Measurements from ENCODE around the gene SAXO2. TPM values are rescaled to one million over a fixed set of nuclear protein-coding genes. Genes with fewer than 3 reads are reported as not detected.
"Not testable (repeated sequence)": the region's sequence is repeated elsewhere in the genome, so short reads cannot be mapped to it uniquely, and the experiment has no call there.

The SAXO2 gene
- total and polyA plus RNA-seq, 4 donors = 1.9 to 5.1 (median 2.5) TPM; not detected in 1

- Histone ChIP-seq H3K4me3 (ENCODE audit: low read length in 2 of 2) (no peak overlapping the region), H3K36me3 (ENCODE audit: control insufficient read depth in 1 of 2, insufficient read depth in 2 of 2, low read length in 1 of 2) (no peaks in the 10 kb centered on the region), H3K27me3 (ENCODE audit: control insufficient read depth in 1 of 2, insufficient read depth in 2 of 2, low read length in 1 of 2) (no peaks in the 10 kb centered on the region), H3K4me1 (ENCODE audit: control insufficient read depth in 1 of 2, insufficient read depth in 2 of 2, low read length in 2 of 2) (no peaks in the 10 kb centered on the region), H3K27ac (ENCODE audit: low read depth in 1 of 2, low read length in 2 of 2) (no peak overlapping the region), H3K9me3 (ENCODE audit: control insufficient read depth, low read length) (no peaks in the 10 kb centered on the region)
- intact Hi-C loops (cut with DNase I) = no loop called here
- no peak for ATAC-seq (ENCODE audit: low FRiP score)
- DNase-seq = no peak
These were observed 12.8 kb downstream of the SAXO2 start for GRCh38 chr15:82275410-82275809.

DNA sequence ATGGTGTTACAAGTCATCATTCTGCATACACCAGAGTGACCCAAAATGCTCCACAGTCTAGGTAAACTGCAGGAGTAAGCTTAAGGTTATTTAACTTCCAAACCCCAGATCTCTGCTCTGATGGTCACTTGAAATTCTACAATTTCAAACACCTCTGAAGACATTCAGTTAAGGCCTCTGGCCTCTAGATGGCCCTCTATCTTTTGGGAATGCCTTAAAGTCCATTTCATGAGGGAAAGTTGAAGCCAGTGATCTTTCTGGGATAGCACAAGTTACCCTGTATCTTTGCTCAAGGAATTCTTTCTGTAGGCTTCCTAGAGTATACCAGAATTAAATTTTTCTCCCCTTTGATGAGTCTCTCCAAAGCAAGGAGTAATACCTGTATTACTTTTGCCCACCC lies 18.7 kb downstream of the SAXO2 start:
- H3K27ac ChIP-seq (ENCODE audit: low read depth in 1 of 2, low read length in 2 of 2); ATAC-seq (ENCODE audit: low FRiP score); H3K4me1 ChIP-seq (ENCODE audit: control insufficient read depth in 1 of 2, insufficient read depth in 2 of 2, low read length in 2 of 2); H3K36me3 ChIP-seq (ENCODE audit: control insufficient read depth in 1 of 2, insufficient read depth in 2 of 2, low read length in 1 of 2); H3K4me3 ChIP-seq (ENCODE audit: low read length in 2 of 2); DNase-seq; intact Hi-C loops (cut with DNase I); H3K9me3 ChIP-seq (ENCODE audit: control insufficient read depth, low read length); H3K27me3 ChIP-seq (ENCODE audit: control insufficient read depth in 1 of 2, insufficient read depth in 2 of 2, low read length in 1 of 2): not testable (repeated sequence)

DNA sequence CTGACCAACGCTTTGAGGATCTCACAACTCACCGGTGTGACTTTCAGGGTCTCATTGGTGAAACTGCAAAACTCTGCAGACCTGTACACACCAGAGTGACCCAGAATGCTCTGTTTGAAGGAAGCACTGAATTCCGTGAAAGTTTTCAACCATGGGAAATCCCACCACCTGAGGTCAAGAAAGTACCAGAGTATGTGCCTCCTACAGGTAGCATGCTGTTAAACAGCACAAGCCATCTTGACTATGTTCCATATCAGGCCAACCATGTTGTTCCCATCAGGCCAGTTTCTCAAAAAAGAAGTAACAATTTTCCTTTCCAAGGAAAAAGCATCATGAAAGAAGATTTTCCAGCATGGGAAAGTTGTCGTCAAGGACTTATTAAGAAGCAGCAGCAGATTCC lies 19.8 kb downstream of the SAXO2 start:
- H3K27me3 ChIP-seq (ENCODE audit: control insufficient read depth in 1 of 2, insufficient read depth in 2 of 2, low read length in 1 of 2); H3K36me3 ChIP-seq (ENCODE audit: control insufficient read depth in 1 of 2, insufficient read depth in 2 of 2, low read length in 1 of 2); ATAC-seq (ENCODE audit: low FRiP score); H3K4me1 ChIP-seq (ENCODE audit: control insufficient read depth in 1 of 2, insufficient read depth in 2 of 2, low read length in 2 of 2); intact Hi-C loops (cut with DNase I); H3K9me3 ChIP-seq (ENCODE audit: control insufficient read depth, low read length); H3K27ac ChIP-seq (ENCODE audit: low read depth in 1 of 2, low read length in 2 of 2); DNase-seq; H3K4me3 ChIP-seq (ENCODE audit: low read length in 2 of 2): not testable (repeated sequence)
- 90% methylated on average over 4 of the region's 4 CpGs for WGBS, 2 donors

GRCh38 chr15:82284381-82284780 lies 21.8 kb downstream of the SAXO2 start:
- not testable (repeated sequence) for H3K4me1 ChIP-seq (ENCODE audit: control insufficient read depth in 1 of 2, insufficient read depth in 2 of 2, low read length in 2 of 2); ATAC-seq (ENCODE audit: low FRiP score)
- WGBS, 2 donors = 88 to 100% methylated on average over 1 of the region's 2 CpGs

DNA sequence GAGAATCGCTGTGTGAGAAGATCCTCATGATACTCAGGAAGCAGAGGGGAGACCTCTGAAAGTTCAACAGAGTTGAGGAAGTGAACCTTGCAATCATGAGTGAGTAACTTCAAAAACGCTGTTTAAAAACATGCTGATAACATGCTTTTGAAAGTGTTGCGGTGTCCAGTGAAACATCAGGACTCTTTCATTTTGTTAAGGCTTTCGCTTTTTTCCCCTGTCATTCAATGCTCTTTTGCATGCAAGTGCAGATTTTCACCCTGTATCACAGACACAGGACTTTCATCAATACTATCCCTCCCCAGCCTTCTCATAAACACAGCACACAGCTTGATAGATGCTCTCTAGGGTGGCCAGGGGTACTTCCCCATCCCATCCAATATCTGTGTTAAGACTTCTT lies 23.9 kb downstream of the SAXO2 start:
- H3K4me1 ChIP-seq (ENCODE audit: control insufficient read depth in 1 of 2, insufficient read depth in 2 of 2, low read length in 2 of 2); ATAC-seq (ENCODE audit: low FRiP score); intact Hi-C loops (cut with DNase I); DNase-seq; H3K9me3 ChIP-seq (ENCODE audit: control insufficient read depth, low read length); H3K27ac ChIP-seq (ENCODE audit: low read depth in 1 of 2, low read length in 2 of 2); H3K36me3 ChIP-seq (ENCODE audit: control insufficient read depth in 1 of 2, insufficient read depth in 2 of 2, low read length in 1 of 2); H3K4me3 ChIP-seq (ENCODE audit: low read length in 2 of 2); H3K27me3 ChIP-seq (ENCODE audit: control insufficient read depth in 1 of 2, insufficient read depth in 2 of 2, low read length in 1 of 2): not testable (repeated sequence)
- 84 to 87% methylated on average over 4 of the region's 4 CpGs for WGBS, 2 donors

More at GRCh38 chr15:82284381-82284780, 21.8 kb downstream of the SAXO2 start:
- H3K4me3 ChIP-seq (ENCODE audit: low read length in 2 of 2); intact Hi-C loops (cut with DNase I); DNase-seq; H3K36me3 ChIP-seq (ENCODE audit: control insufficient read depth in 1 of 2, insufficient read depth in 2 of 2, low read length in 1 of 2); H3K27me3 ChIP-seq (ENCODE audit: control insufficient read depth in 1 of 2, insufficient read depth in 2 of 2, low read length in 1 of 2); H3K27ac ChIP-seq (ENCODE audit: low read depth in 1 of 2, low read length in 2 of 2); H3K9me3 ChIP-seq (ENCODE audit: control insufficient read depth, low read length): not testable (repeated sequence)

DNA sequence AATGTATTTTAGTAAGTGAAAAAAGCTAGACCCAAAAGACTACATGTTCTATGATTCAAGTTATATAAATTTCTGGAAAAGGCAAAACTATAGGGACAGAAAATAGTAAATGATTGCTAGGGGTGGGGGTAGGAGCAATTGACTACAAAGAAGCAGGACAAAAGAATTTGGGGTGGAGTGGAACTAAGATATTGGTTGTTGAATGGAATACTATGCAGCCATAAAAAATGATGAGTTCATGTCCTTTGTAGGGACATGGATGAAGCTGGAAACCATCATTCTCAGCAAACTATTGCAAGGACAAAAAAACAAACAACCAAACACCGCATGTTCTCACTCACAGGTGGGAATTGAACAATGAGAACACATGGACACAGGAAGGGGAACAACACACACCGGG lies 25.6 kb downstream of the SAXO2 start:
- H3K36me3 ChIP-seq (ENCODE audit: control insufficient read depth in 1 of 2, insufficient read depth in 2 of 2, low read length in 1 of 2); H3K27ac ChIP-seq (ENCODE audit: low read depth in 1 of 2, low read length in 2 of 2); ATAC-seq (ENCODE audit: low FRiP score); H3K9me3 ChIP-seq (ENCODE audit: control insufficient read depth, low read length); H3K27me3 ChIP-seq (ENCODE audit: control insufficient read depth in 1 of 2, insufficient read depth in 2 of 2, low read length in 1 of 2); DNase-seq; H3K4me3 ChIP-seq (ENCODE audit: low read length in 2 of 2); intact Hi-C loops (cut with DNase I); H3K4me1 ChIP-seq (ENCODE audit: control insufficient read depth in 1 of 2, insufficient read depth in 2 of 2, low read length in 2 of 2): not testable (repeated sequence)
- 97 to 98% methylated on average over 2 of the region's 2 CpGs for WGBS, 2 donors

DNA sequence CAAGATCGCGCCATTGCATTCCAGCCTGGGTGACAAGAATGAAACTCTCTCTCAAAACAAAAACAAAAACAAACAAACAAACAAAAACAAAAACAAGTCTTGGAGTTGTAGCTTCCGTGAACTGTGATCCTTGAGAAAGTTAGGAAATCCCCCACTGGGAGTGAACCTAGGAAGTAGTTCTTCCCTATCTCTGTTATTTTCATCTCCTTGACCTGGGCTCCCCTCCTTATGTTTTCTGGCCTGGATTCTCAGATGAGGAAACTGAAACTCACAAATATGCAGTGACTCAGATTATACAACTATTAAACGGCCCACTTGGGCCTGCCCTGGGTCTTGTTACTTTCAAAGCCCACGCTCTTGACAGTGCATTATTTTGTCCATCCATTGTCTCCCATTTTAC lies 29.7 kb downstream of the SAXO2 start:
- H3K36me3 ChIP-seq (ENCODE audit: control insufficient read depth in 1 of 2, insufficient read depth in 2 of 2, low read length in 1 of 2) = no peaks in the 10 kb centered on the region
- no peaks in the 10 kb centered on the region for H3K27me3 ChIP-seq (ENCODE audit: control insufficient read depth in 1 of 2, insufficient read depth in 2 of 2, low read length in 1 of 2)
- no peak overlapping the region for H3K4me3 ChIP-seq (ENCODE audit: low read length in 2 of 2)
- DNase-seq (no peak), ATAC-seq (ENCODE audit: low FRiP score) (no peak)
- intact Hi-C loops (cut with DNase I) = no loop called here
- WGBS, 2 donors = 87 to 93% methylated on average over 5 of the region's 5 CpGs
- H3K4me1 ChIP-seq (ENCODE audit: control insufficient read depth in 1 of 2, insufficient read depth in 2 of 2, low read length in 2 of 2) = no peaks in the 10 kb centered on the region
- H3K9me3 ChIP-seq (ENCODE audit: control insufficient read depth, low read length) = no peaks in the 10 kb centered on the region
- no peak overlapping the region for H3K27ac ChIP-seq (ENCODE audit: low read depth in 1 of 2, low read length in 2 of 2)

- H3K4me1 ChIP-seq (ENCODE audit: control insufficient read depth in 1 of 2, insufficient read depth in 2 of 2, low read length in 2 of 2) = no peaks in the 10 kb centered on the region
- no peak for ATAC-seq (ENCODE audit: low FRiP score)
- no peaks in the 10 kb centered on the region for H3K27me3 ChIP-seq (ENCODE audit: control insufficient read depth in 1 of 2, insufficient read depth in 2 of 2, low read length in 1 of 2)
- H3K36me3 ChIP-seq (ENCODE audit: control insufficient read depth in 1 of 2, insufficient read depth in 2 of 2, low read length in 1 of 2) = no peaks in the 10 kb centered on the region
- DNase-seq = no peak
- H3K4me3 ChIP-seq (ENCODE audit: low read length in 2 of 2) = no peak overlapping the region
- no peaks in the 10 kb centered on the region for H3K9me3 ChIP-seq (ENCODE audit: control insufficient read depth, low read length)
- 48 to 57% methylated on average over 11 of the region's 11 CpGs for WGBS, 2 donors
- no peak overlapping the region for H3K27ac ChIP-seq (ENCODE audit: low read depth in 1 of 2, low read length in 2 of 2)
- intact Hi-C loops (cut with DNase I) = no loop called here
These were observed 31.6 kb downstream of the SAXO2 start for GRCh38 chr15:82294061-82294690.

GRCh38 chr15:82297546-82297945 lies 34.9 kb downstream of the SAXO2 start:
- Histone ChIP-seq H3K9me3 (ENCODE audit: control insufficient read depth, low read length) (no peaks in the 10 kb centered on the region), H3K27me3 (ENCODE audit: control insufficient read depth in 1 of 2, insufficient read depth in 2 of 2, low read length in 1 of 2) (no peaks in the 10 kb centered on the region), H3K4me3 (ENCODE audit: low read length in 2 of 2) (no peak overlapping the region), H3K36me3 (ENCODE audit: control insufficient read depth in 1 of 2, insufficient read depth in 2 of 2, low read length in 1 of 2) (no peaks in the 10 kb centered on the region), H3K4me1 (ENCODE audit: control insufficient read depth in 1 of 2, insufficient read depth in 2 of 2, low read length in 2 of 2) (no peaks in the 10 kb centered on the region), H3K27ac (ENCODE audit: low read depth in 1 of 2, low read length in 2 of 2) (no peak overlapping the region)
- intact Hi-C loops (cut with DNase I) = no loop called here
- 96 to 97% methylated on average over 5 of the region's 5 CpGs for WGBS, 2 donors
- no peak for DNase-seq
- ATAC-seq (ENCODE audit: low FRiP score) = no peak

All from aorta (tissue), 5 donors.